Spleen (tissue), 7 donors: ENCODE results near the gene HSPA1L.

ENCODE experiments used
- CTCF ChIP-seq, 11 experiments: fragments of 200-600 bp in 7 of 11; fragments of 450-650 bp in 4 of 11; sonication (generic) in 4 of 11; IDR thresholded peaks in 8 of 11; conservative IDR thresholded peaks in 3 of 11; 1 replicate in 7 of 11; 2 replicates in 4 of 11; pipeline versions ENCODE4 v1.4.0 to v1.8.0; 2016 to 2021; ENCODE audit warnings: antibody characterized with exemption in 11 of 11, inconsistent platforms in 4 of 11, mild to moderate bottlenecking in 1 of 11
- POLR2A ChIP-seq, 3 donors: fragments of 450-650 bp; IDR thresholded peaks; one replicate each; pipeline ENCODE4 v1.5.1; 2017; ENCODE audit warnings: antibody characterized with exemption in 3 of 3, mild to moderate bottlenecking in 1 of 3
- POLR2AphosphoS5 ChIP-seq, 3 donors: sonication (generic); formaldehyde crosslinking; IDR thresholded peaks; one replicate each; pipeline ENCODE4 v1.5.1; 2017; ENCODE audit warnings: antibody characterized with exemption in 3 of 3
- donor health status: DM: no; HTN: no; CAD: no; lungs with moderate emphysema.
- donor health status: DM: no; HTN: no; CAD: no.
- donor health status: DM: no; HTN: no; CAD: no.

DNA sequence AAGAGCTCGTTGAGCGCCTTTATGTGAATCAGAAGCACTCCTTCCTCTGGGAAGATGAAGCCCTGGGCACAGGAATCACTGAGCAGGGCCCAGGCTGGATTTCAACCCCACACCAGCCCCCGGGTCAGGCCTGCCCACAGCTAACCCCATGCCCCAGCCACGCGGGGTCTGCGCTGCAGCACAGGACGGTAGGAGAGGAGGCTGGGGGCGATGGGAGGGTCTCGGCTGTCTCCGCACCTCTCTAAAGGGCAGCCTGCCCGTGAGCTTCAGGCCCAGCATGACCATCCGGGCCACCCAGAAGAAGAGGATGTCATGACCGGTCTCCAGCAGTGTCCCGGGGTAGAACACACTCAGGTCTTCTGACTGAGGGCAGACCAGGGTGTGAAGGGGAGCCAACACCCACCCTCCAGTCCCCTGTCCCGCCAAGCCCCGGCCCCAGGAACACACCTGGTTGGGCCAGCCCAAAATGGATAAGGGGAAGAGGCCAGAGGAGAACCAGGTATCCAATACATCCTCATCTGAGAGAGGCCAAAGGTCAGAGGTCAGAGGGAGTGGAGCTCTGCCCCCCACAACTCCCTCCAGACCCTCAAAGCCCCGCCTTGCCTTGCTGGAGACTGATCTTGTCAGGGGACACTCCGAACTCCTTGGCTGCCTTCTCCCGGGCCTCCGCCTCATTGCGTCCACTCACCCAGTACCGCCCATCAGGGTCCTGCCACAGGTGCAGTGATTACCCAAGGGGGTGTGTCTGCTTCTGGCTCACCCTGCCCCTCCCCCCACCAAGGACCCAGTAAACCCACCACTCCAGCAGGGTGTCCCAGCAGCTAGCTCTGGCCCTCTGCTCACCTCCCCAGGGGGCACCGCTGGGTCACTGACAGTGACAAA is 33.6 kb downstream of the HSPA1L start:
- TF ChIP-seq CTCF (IDR thresholded peaks at IDR 0.05 in 8 of 11, conservative IDR thresholded peaks at IDR 0.05 in 3 of 11) (no peak), POLR2AphosphoS5 (IDR thresholded peaks at IDR 0.05) (no peak), POLR2A (IDR thresholded peaks at IDR 0.05) (no peak)
